SK-N-SH treated with all-trans-retinoic acid at 6 μM for 48 hours (cell line): ENCODE results near the gene ITGB4.

Source experiments
- ATAC-seq: fragments of 200-7000 bp; cut with Tn5 transposase; 3 replicates; pipeline ENCODE4 v1.9.1; 2020; ENCODE audit warnings: mild to moderate bottlenecking, moderate library complexity
- ARNTL ChIP-seq: fragments of 450-650 bp; formaldehyde crosslinking; IDR thresholded peaks from 2 replicates; pipeline ENCODE4 v1.5.0; 2020; ENCODE audit warnings: low read depth, mild to moderate bottlenecking, moderate library complexity, borderline replicate concordance
- BACH2 ChIP-seq: fragments of 250-450 bp; sonication (Bioruptor Pico); IDR thresholded peaks from 2 replicates; pipeline ENCODE4 v1.9.0; 2021; ENCODE audit warnings: mild to moderate bottlenecking, borderline replicate concordance
- CREB5 ChIP-seq: fragments of 250-450 bp; sonication (Bioruptor Pico); IDR thresholded peaks from 2 replicates; pipeline ENCODE4 v1.5.1; 2020; ENCODE audit warnings: low read depth, mild to moderate bottlenecking, moderate library complexity
- CSRNP3 ChIP-seq: fragments of 250-450 bp; sonication (Bioruptor Pico); IDR thresholded peaks from 2 replicates; pipeline ENCODE4 v1.5.1; 2021; ENCODE audit warnings: mild to moderate bottlenecking, moderate library complexity
- GLIS3 ChIP-seq: fragments of 250-450 bp; sonication (Bioruptor Pico); IDR thresholded peaks from 2 replicates; pipeline ENCODE4 v1.5.0; 2020; ENCODE audit warnings: mild to moderate bottlenecking, moderate library complexity
- ISL1 ChIP-seq: fragments of 250-450 bp; sonication (Bioruptor Pico); IDR thresholded peaks from 2 replicates; pipeline ENCODE4 v2.1.2; 2022; ENCODE audit warnings: mild to moderate bottlenecking, moderate library complexity
- OSR1 ChIP-seq: fragments of 250-450 bp; sonication (Bioruptor Pico); IDR thresholded peaks from 2 replicates; pipeline ENCODE4 v1.8.0; 2022; ENCODE audit warnings: moderate library complexity, mild to moderate bottlenecking, inconsistent platforms
- POU6F1 ChIP-seq: fragments of 250-450 bp; sonication (Bioruptor Pico); IDR thresholded peaks from 2 replicates; pipeline ENCODE4 v1.8.0; 2021; ENCODE audit warnings: low read depth, mild to moderate bottlenecking, moderate library complexity, borderline replicate concordance
- PPARA ChIP-seq: fragments of 250-450 bp; sonication (Bioruptor Pico); IDR thresholded peaks from 2 replicates; pipeline ENCODE4 v1.5.0; 2020; ENCODE audit warnings: mild to moderate bottlenecking, borderline replicate concordance
- RARB ChIP-seq: fragments of 250-450 bp; sonication (Bioruptor Pico); IDR thresholded peaks from 2 replicates; pipeline ENCODE4 v1.8.0; 2021; ENCODE audit warnings: mild to moderate bottlenecking, moderate library complexity
- SNAI2 ChIP-seq: fragments of 250-450 bp; sonication (Bioruptor Pico); IDR thresholded peaks from 2 replicates; pipeline ENCODE4 v1.5.0; 2020; ENCODE audit warnings: mild to moderate bottlenecking, moderate library complexity
- TOX ChIP-seq: fragments of 250-450 bp; sonication (Bioruptor Pico); IDR thresholded peaks from 2 replicates; pipeline ENCODE4 v1.8.0; 2021; ENCODE audit warnings: mild to moderate bottlenecking, moderate library complexity, borderline replicate concordance
- TSHZ2 ChIP-seq: fragments of 250-450 bp; sonication (Bioruptor Pico); IDR thresholded peaks from 2 replicates; pipeline ENCODE4 v1.5.0; 2020; ENCODE audit warnings: mild to moderate bottlenecking, moderate library complexity
- ZC3H10 ChIP-seq: fragments of 250-450 bp; sonication (Bioruptor Pico); IDR thresholded peaks from 2 replicates; pipeline ENCODE4 v1.5.1; 2021; ENCODE audit warnings: mild to moderate bottlenecking, moderate library complexity
- ZFP3 ChIP-seq: fragments of 250-450 bp; sonication (Bioruptor Pico); IDR thresholded peaks from 2 replicates; pipeline ENCODE4 v1.5.0; 2020; ENCODE audit warnings: mild to moderate bottlenecking, moderate library complexity
- ZNF565 ChIP-seq: fragments of 450-650 bp; formaldehyde crosslinking; conservative IDR thresholded peaks from 2 replicates; pipeline ENCODE4 v1.5.0; 2020; ENCODE audit warnings: low read depth, mild to moderate bottlenecking, moderate library complexity
- ZNF70 ChIP-seq: fragments of 450-650 bp; formaldehyde crosslinking; IDR thresholded peaks from 2 replicates; pipeline ENCODE4 v1.5.0; 2020; ENCODE audit warnings: mild to moderate bottlenecking, moderate library complexity
- ZNF8 ChIP-seq: fragments of 450-650 bp; formaldehyde crosslinking; IDR thresholded peaks from 2 replicates; pipeline ENCODE4 v1.5.0; 2020; ENCODE audit warnings: mild to moderate bottlenecking, moderate library complexity

ITGB4 gene

GRCh38 chr17:75698659-75699058, 22.6 kb upstream of the ITGB4 start (continued):
- TF ChIP-seq PPARA (no peak), ISL1 (CRISPR knock-in tag) (no peak), GLIS3 (CRISPR knock-in tag) (no peak), BACH2 (CRISPR knock-in tag) (no peak), ZNF565 (CRISPR knock-in tag) (no peak), POU6F1 (CRISPR knock-in tag) (no peak)

- no peak for ATAC-seq
- TF ChIP-seq ZC3H10 (no peak), CSRNP3 (CRISPR knock-in tag) (no peak), BACH2 (CRISPR knock-in tag) (no peak), SNAI2 (CRISPR knock-in tag) (no peak)
Measured at GRCh38 chr17:75701288-75701687, 20.0 kb upstream of the ITGB4 start.

GRCh38 chr17:75703191-75703590, 18.1 kb upstream of the ITGB4 start:
- TF ChIP-seq ZC3H10 (no peak), BACH2 (CRISPR knock-in tag) (no peak), ZNF70 (CRISPR knock-in tag) (no peak), RARB (CRISPR knock-in tag) (no peak), SNAI2 (CRISPR knock-in tag) (no peak), TOX (no peak), TSHZ2 (no peak), PPARA (no peak), POU6F1 (CRISPR knock-in tag) (no peak), ZNF565 (CRISPR knock-in tag) (no peak), ARNTL (CRISPR knock-in tag) (no peak), ZNF8 (no peak), CSRNP3 (CRISPR knock-in tag) (no peak), ZFP3 (CRISPR knock-in tag) (no peak), CREB5 (CRISPR knock-in tag) (no peak)
- no peak for ATAC-seq

- no peak for ATAC-seq
- no peak for TF ChIP-seq OSR1 (CRISPR knock-in tag)
- no peak for TF ChIP-seq ZNF70 (CRISPR knock-in tag)
- no peak for TF ChIP-seq PPARA
Measured at GRCh38 chr17:75703591-75703990, 17.7 kb upstream of the ITGB4 start.
